Measurements from ENCODE around the gene NCS1.
"Not testable (repeated sequence)": the region's sequence is repeated elsewhere in the genome, so short reads cannot be mapped to it uniquely, and the experiment has no call there.

Gene NCS1

DNA sequence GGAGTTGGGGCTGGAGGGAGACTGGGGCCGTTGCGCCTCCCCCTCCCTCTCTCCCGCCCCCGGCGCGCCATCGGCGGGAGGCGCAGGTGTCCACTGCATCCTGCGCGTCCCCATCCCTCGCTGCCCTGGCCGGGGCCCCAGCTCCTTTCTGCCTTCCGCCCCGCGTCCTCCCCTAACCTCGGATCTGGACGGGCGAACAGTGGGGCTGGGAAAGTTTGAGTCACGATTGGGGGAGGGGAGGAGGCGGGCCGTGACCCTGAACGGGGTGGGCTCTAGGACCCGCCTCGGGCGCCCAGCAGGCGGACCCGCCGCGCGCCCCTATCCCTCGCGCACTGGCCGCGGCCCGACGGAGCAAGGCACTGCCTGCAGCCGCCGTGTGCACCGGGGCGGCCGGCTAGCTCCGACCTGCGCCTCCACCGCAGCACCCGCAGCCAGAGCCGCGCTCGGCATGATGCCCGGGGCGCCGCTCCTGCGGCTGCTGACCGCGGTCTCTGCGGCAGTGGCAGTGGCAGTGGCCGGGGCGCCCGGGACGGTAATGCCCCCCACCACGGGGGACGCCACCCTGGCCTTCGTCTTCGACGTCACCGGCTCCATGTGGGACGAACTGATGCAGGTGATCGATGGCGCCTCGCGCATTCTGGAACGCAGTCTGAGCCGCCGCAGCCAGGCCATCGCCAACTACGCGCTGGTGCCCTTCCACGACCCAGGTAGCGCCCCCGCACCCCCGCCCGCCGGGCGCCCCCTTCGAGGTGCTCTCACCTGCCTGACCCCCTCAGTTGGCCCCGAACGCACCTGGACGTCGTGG, 93.4 kb downstream of the NCS1 start, which contains the start of gene HMCN2:
HMCN2 (plus strand) TSS at position 330 of the 805 bp plus-strand sequence; CDS start at position 449, 119 bp downstream.
- no peak for DNase-seq

GRCh38 chr9:130266236-130267098, 94.3 kb downstream of the NCS1 start:
- no peak for DNase-seq

GRCh38 chr9:130267930-130268329, 95.7 kb downstream of the NCS1 start:
- DNase-seq = no peak

DNA sequence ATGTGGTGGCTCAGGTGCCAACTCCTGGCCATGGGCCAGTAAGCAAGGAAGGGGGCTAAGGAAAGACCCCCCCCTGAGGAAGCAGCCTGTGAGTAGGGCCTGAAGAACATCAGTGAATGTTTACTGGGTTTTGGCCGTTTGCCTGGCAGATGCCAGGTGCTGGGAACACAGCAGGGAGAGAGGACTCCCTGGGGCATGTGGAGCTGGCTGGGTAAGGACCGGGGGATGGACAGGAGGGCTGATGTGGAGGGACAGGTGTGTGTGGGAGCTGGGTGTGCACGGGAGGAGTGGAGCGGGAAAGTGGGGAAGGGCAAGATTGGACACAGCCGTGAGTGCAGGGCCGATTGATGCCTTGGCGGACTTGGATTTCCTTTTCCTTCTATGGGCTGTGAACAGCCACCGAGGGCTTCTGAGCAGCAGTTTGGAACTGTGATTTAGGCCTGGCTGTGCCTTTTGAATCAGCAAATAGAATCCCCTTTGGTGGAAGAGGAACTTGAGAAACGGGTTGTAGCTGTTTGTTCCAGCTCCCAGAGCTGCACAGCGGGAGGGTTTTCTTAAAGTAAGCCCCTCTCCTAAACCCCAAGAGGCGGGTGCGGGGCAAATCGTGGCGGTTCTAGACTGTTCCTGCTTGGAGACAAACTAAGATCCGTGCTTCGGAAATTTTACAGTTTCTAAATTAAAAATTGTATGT, 96.5 kb downstream of the NCS1 start:
- no peak for DNase-seq

- no peak for DNase-seq
Observed at GRCh38 chr9:130271473-130271872, 99.3 kb downstream of the NCS1 start.

DNA sequence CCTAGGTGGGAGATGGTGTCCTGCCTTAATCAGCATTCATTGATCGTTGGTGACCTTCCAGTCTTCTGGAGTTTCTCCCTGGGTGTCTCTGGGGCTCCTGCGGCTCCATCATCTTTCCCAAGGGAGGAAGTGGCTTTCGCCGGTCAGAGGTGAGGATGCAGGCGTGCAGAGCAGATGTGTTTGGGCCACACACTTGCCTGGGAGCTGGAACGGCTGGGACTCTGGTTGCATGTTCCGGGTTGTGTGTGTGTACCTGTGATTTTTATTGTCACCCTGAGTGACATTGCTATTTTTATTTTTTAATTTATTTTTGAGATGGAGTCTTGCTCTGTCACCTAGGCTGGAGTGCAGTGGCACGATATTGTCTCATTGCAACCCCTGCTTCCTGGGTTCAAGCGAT, 103.0 kb downstream of the NCS1 start:
- DNase-seq = no peak

- DNase-seq = no peak
Observed at GRCh38 chr9:130276121-130276520, 103.9 kb downstream of the NCS1 start.

DNA sequence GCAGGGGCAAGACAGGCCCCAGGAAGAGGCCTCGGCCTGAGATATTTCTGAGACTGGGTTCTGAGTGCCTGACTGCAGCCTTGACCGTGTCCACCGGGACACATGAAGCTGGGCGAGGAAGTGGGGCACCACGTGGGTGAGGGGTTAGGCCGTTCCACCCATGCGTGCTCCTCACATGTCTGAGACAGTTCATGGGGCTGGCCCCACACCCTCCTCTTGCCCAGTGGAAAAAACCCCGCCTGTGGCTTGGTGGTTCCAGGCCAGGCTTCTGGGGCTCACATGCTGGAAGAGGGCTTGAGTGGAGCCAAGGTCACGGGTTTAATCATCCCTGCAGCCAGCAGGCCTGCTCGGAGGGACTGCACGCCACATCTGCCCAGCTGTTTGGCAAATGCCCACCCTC, 104.8 kb downstream of the NCS1 start:
- DNase-seq = no peak

DNA sequence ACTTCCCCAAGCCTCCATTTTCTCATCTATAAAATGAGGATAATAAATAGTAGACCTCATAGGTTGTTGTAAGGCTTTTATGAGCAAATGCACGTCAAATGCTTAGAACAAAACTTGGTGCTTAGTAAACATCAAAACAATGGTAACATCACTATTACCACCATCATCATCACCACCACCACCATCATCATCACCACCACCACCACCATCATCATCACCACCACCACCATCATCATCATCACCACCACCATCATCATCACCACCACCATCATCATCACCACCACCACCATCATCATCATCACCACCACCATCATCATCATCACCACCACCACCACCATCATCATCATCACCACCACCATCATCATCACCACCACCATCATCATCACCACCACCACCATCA, 105.3 kb downstream of the NCS1 start:
- DNase-seq = not testable (repeated sequence)

- no peak for DNase-seq
Observed at GRCh38 chr9:130283539-130284248, 111.5 kb downstream of the NCS1 start.

- no peak for DNase-seq
Observed at GRCh38 chr9:130284249-130284625, 112.0 kb downstream of the NCS1 start.

- no peak for DNase-seq
Observed at GRCh38 chr9:130284690-130285089, 112.5 kb downstream of the NCS1 start.

GRCh38 chr9:130285271-130285670, 113.1 kb downstream of the NCS1 start:
- no peak for DNase-seq

- DNase-seq = no peak
Observed at GRCh38 chr9:130286072-130286770, 114.0 kb downstream of the NCS1 start.

All from kidney glomerular epithelial cell (primary cell).